Prostate gland (tissue), 2 donors: ENCODE results near the gene DNAJB1. TPM values are rescaled to one million over a fixed set of nuclear protein-coding genes. Genes with fewer than 3 reads are reported as not detected.

Source experiments
- DNase-seq: peaks from one replicate; pipeline ENCODE4 v3.0.0-alpha.2; 2019; ENCODE audit warnings: low spot score
- H3K27ac ChIP-seq, 2 donors: fragments of 200-600 bp; sonication (generic); 2 replicates each; pipeline ENCODE4 v1.5.1; 2017 to 2019
- H3K27me3 ChIP-seq: fragments of 200-600 bp; sonication (generic); replicated peaks from 2 replicates; pipeline ENCODE4 v1.5.1; 2019; ENCODE audit not compliant: insufficient read depth
- H3K36me3 ChIP-seq, 2 donors: fragments of 200-600 bp; sonication (generic); 1 replicate in 1 of 2; 2 replicates in 1 of 2; pipeline versions ENCODE4 v1.5.1 to v1.8.1; 2017 to 2019
- H3K4me1 ChIP-seq: fragments of 200-600 bp; sonication (generic); replicated peaks from 2 replicates; pipeline ENCODE4 v1.5.1; 2019
- H3K4me3 ChIP-seq, 2 donors: fragments of 200-600 bp; sonication (generic); 2 replicates each; pipeline ENCODE4 v1.5.1; 2017 to 2019
- H3K9me3 ChIP-seq: fragments of 200-600 bp; sonication (generic); 2 replicates; pipeline ENCODE4 v1.5.1; 2017
- CTCF ChIP-seq, 4 experiments: fragments of 200-600 bp in 2 of 4; fragments of 450-650 bp in 2 of 4; sonication (generic) in 2 of 4; IDR thresholded peaks; 1 replicate in 3 of 4; 2 replicates in 1 of 4; pipeline ENCODE4 v1.5.1; 2016 to 2019; ENCODE audit warnings: antibody characterized with exemption in 4 of 4, mild to moderate bottlenecking in 2 of 4, moderate library complexity in 2 of 4
- POLR2A ChIP-seq: fragments of 450-650 bp; IDR thresholded peaks from one replicate; pipeline ENCODE4 v1.6.1; 2016; ENCODE audit warnings: antibody characterized with exemption, mild to moderate bottlenecking
- POLR2AphosphoS5 ChIP-seq: sonication (generic); formaldehyde crosslinking; IDR thresholded peaks from one replicate; pipeline ENCODE4 v1.6.1; 2017; ENCODE audit warnings: antibody characterized with exemption
- WGBS: methylation state at CpG from one replicate; pipeline ENCODE4 v1.1.5; 2018; 5-methylcytosine and 5-hydroxymethylcytosine counted together
- intact Hi-C: fragments of 100-400 bp; cut with DNase I; formaldehyde crosslinking; loops from one replicate; pipeline ENCODE4 v1.14.2; 2022
- microRNA counts, 2 donors: library from miRNA; unstranded; fragments of <30 nt; microRNA quantifications; one replicate each; lab custom pipeline; 2016 to 2017
- microRNA-seq: library from miRNA; unstranded; fragments of <30 nt; microRNA quantifications from one replicate; pipeline ENCODE4, GENCODE V29; 2016
- small RNA-seq, 2 donors: library from RNA; depleted of rRNA; stranded (forward); fragments of <200 nt; gene quantifications; one replicate each; pipeline ENCODE3, GENCODE V24; 2016
- total RNA-seq, 2 donors: library from RNA; depleted of rRNA; stranded (reverse); fragments of >200 nt; gene quantifications; one replicate each; pipeline ENCODE4 v1.1.0, GENCODE V29; 2016

Gene DNAJB1
- total RNA-seq, 2 donors from 2014 or later = 91.6 to 108 TPM

- no peak overlapping the region for H3K4me3 ChIP-seq
- DNase-seq = no peak
- peaks cover 2% of the 10 kb centered on the region for H3K4me1 ChIP-seq
- TF ChIP-seq POLR2AphosphoS5 (no peak), CTCF (IDR thresholded peaks at IDR 0.05) (no peak), POLR2A (no peak)
- peaks cover 9 to 10% of the 10 kb centered on the region in 2 donors for H3K36me3 ChIP-seq
- H3K27me3 ChIP-seq = no peaks in the 10 kb centered on the region
- H3K27ac ChIP-seq = no peak overlapping the region
- intact Hi-C loops = no loop called here
- no peaks in the 10 kb centered on the region for H3K9me3 ChIP-seq
- 84% methylated on average over 12 of the region's 12 CpGs for WGBS
These were observed 50.8 kb downstream of the DNAJB1 start for GRCh38 chr19:14467391-14467790.

MicroRNA genes within 50 kb of the gene (microRNA counts, 767-probe panel; counts per million panel counts)
- 0 to 431 counts per million in 2 donors for microRNA hsa-miR-639 (lab: Ali Mortazavi, UCI)

Small RNA genes lying within 50 kb of the gene (microRNA-seq; reads per million reads assigned to microRNA genes)
- 0.59 reads per million for gene MIR639

Small RNA genes lying within 50 kb of the gene (small RNA-seq; reads per million reads assigned to genes)
- 0 reads per million in 2 donors for gene SNRPGP15

Other genes with a start within 250 kb of the DNAJB1 start
- gene ADGRE5, start 137.0 kb downstream of the DNAJB1 start, total RNA-seq = 10 to 100 TPM; 16.3 to 42.2 TPM
- 100 to 1,000 TPM in 1 of 2 donors, 10 to 100 TPM in 1; 64.9 to 121 TPM for gene DDX39A, start 99.1 kb downstream of the DNAJB1 start, total RNA-seq
- gene PKN1, start 85.1 kb downstream of the DNAJB1 start, total RNA-seq = 100 to 1,000 TPM in 1 of 2 donors, 10 to 100 TPM in 1; 54.3 to 255 TPM
- gene PTGER1, start 43.0 kb downstream of the DNAJB1 start, total RNA-seq = 1 to 10 TPM in 1 of 2 donors, not detected in 1; 1.0 TPM
- gene GIPC1, start 22.3 kb downstream of the DNAJB1 start, total RNA-seq = 100 to 1,000 TPM in 1 of 2 donors, 10 to 100 TPM in 1; 71.8 to 101 TPM
- gene TECR, start 11.2 kb upstream of the DNAJB1 start, total RNA-seq = 100 to 1,000 TPM; 137 to 154 TPM
- 100 to 1,000 TPM; 507 to 534 TPM for gene NDUFB7, start 53.7 kb upstream of the DNAJB1 start, total RNA-seq
- gene CLEC17A, start 64.7 kb upstream of the DNAJB1 start, total RNA-seq = 1 to 10 TPM in 1 of 2 donors, under 1 TPM in 1; 0.14 to 1.0 TPM
- under 1 TPM; 0.27 to 0.80 TPM for gene ADGRE3, start 156.4 kb upstream of the DNAJB1 start, total RNA-seq
- gene ZNF333, start 171.7 kb upstream of the DNAJB1 start, total RNA-seq = 10 to 100 TPM; 26.6 to 39.8 TPM